ENCODE data around the gene GALNT11. TPM values are rescaled to one million over a fixed set of nuclear protein-coding genes. Genes with fewer than 3 reads are reported as not detected.
A peak's percentile ranks its signal among the peaks of the same experiment; 100 is the strongest.

The GALNT11 gene
- total RNA-seq, 2 donors from 2014 or later = 16.9 to 18.0 TPM

- Mint-ChIP-seq H3K36me3 (ENCODE audit: insufficient read depth in 2 of 2) (peaks cover 23 to 46% of the 10 kb centered on the region in 2 donors), H3K27me3 (ENCODE audit: low read depth) (no peaks in the 10 kb centered on the region), H3K9me3 (peaks cover 5 to 6% of the 10 kb centered on the region in 2 donors), H3K27ac (no peak overlapping the region), H3K4me3 (no peak overlapping the region), H3K4me1 (ENCODE audit: low read depth) (no peaks in the 10 kb centered on the region)
- ATAC-seq (replicated peaks in 1 of 2) (no peak), DNase-seq (no peak)
These were observed 94.7 kb downstream of the GALNT11 start for GRCh38 chr7:152120210-152120609.

GRCh38 chr7:152120776-152121175 lies 95.3 kb downstream of the GALNT11 start:
- no peak overlapping the region for H3K27ac Mint-ChIP-seq
- peaks cover 5 to 6% of the 10 kb centered on the region in 2 donors for H3K9me3 Mint-ChIP-seq
- ATAC-seq (replicated peaks in 1 of 2) = no peak
- no peak overlapping the region for H3K4me3 Mint-ChIP-seq
- H3K4me1 Mint-ChIP-seq (ENCODE audit: low read depth) = no peaks in the 10 kb centered on the region
- DNase-seq = no peak
- peaks cover 23 to 47% of the 10 kb centered on the region in 2 donors for H3K36me3 Mint-ChIP-seq (ENCODE audit: insufficient read depth in 2 of 2)
- H3K27me3 Mint-ChIP-seq (ENCODE audit: low read depth) = no peaks in the 10 kb centered on the region

- DNase-seq (no peak), ATAC-seq (replicated peaks in 1 of 2) (no peak)
- peaks cover 23 to 49% of the 10 kb centered on the region in 2 donors for H3K36me3 Mint-ChIP-seq (ENCODE audit: insufficient read depth in 2 of 2)
- no peak overlapping the region for H3K27ac Mint-ChIP-seq
- H3K4me1 Mint-ChIP-seq (ENCODE audit: low read depth) = no peaks in the 10 kb centered on the region
- no peak overlapping the region for H3K4me3 Mint-ChIP-seq
- no peaks in the 10 kb centered on the region for H3K27me3 Mint-ChIP-seq (ENCODE audit: low read depth)
- peaks cover 5 to 6% of the 10 kb centered on the region in 2 donors for H3K9me3 Mint-ChIP-seq
These were observed 96.0 kb downstream of the GALNT11 start for GRCh38 chr7:152121432-152121831.

- ATAC-seq (replicated peaks in 1 of 2) (no peak), DNase-seq (no peak)
- H3K27ac Mint-ChIP-seq = peak overlapping the region; percentile 51
- H3K9me3 Mint-ChIP-seq = peaks cover 5 to 6% of the 10 kb centered on the region in 2 donors
- no peaks in the 10 kb centered on the region for H3K27me3 Mint-ChIP-seq (ENCODE audit: low read depth)
- H3K4me1 Mint-ChIP-seq (ENCODE audit: low read depth) = no peaks in the 10 kb centered on the region
- peaks cover 29 to 54% of the 10 kb centered on the region in 2 donors for H3K36me3 Mint-ChIP-seq (ENCODE audit: insufficient read depth in 2 of 2)
- H3K4me3 Mint-ChIP-seq = no peak overlapping the region
These were observed 97.1 kb downstream of the GALNT11 start for GRCh38 chr7:152122540-152122939.

- Mint-ChIP-seq H3K27ac (peak overlapping the region; percentile 69), H3K36me3 (ENCODE audit: insufficient read depth in 2 of 2) (peaks cover 25 to 51% of the 10 kb centered on the region in 2 donors), H3K9me3 (peaks cover 5 to 6% of the 10 kb centered on the region in 2 donors), H3K4me3 (no peak overlapping the region), H3K4me1 (ENCODE audit: low read depth) (no peaks in the 10 kb centered on the region), H3K27me3 (ENCODE audit: low read depth) (no peaks in the 10 kb centered on the region)
- ATAC-seq (replicated peaks in 1 of 2) (no peak), DNase-seq (no peak)
These were observed 101.3 kb downstream of the GALNT11 start for GRCh38 chr7:152126741-152127140.

- peak overlapping the region; percentile 69 for H3K27ac Mint-ChIP-seq
These were observed 101.8 kb downstream of the GALNT11 start for GRCh38 chr7:152127229-152127628.

GRCh38 chr7:152128252-152128651 lies 102.8 kb downstream of the GALNT11 start:
- Mint-ChIP-seq H3K4me1 (ENCODE audit: low read depth) (no peaks in the 10 kb centered on the region), H3K9me3 (peaks cover 5 to 6% of the 10 kb centered on the region in 2 donors), H3K4me3 (no peak overlapping the region), H3K36me3 (ENCODE audit: insufficient read depth in 2 of 2) (peaks cover 19 to 39% of the 10 kb centered on the region in 2 donors), H3K27me3 (ENCODE audit: low read depth) (no peaks in the 10 kb centered on the region), H3K27ac (no peak overlapping the region)
- ATAC-seq (replicated peaks in 1 of 2) (no peak), DNase-seq (no peak)

More at GRCh38 chr7:152127229-152127628, 101.8 kb downstream of the GALNT11 start:
- DNase-seq (no peak), ATAC-seq (replicated peaks in 1 of 2) (peak in 1 of 2 donors; percentile 20)
- H3K9me3 Mint-ChIP-seq = peaks cover 5 to 6% of the 10 kb centered on the region in 2 donors
- no peaks in the 10 kb centered on the region for H3K4me1 Mint-ChIP-seq (ENCODE audit: low read depth)
- H3K36me3 Mint-ChIP-seq (ENCODE audit: insufficient read depth in 2 of 2) = peaks cover 25 to 48% of the 10 kb centered on the region in 2 donors
- H3K4me3 Mint-ChIP-seq = no peak overlapping the region
- H3K27me3 Mint-ChIP-seq (ENCODE audit: low read depth) = no peaks in the 10 kb centered on the region

GRCh38 chr7:152128741-152129461 lies 103.4 kb downstream of the GALNT11 start:
- Mint-ChIP-seq H3K4me3 (no peak overlapping the region), H3K27me3 (ENCODE audit: low read depth) (no peaks in the 10 kb centered on the region), H3K36me3 (ENCODE audit: insufficient read depth in 2 of 2) (peaks cover 15 to 35% of the 10 kb centered on the region in 2 donors), H3K9me3 (peaks cover 4 to 5% of the 10 kb centered on the region in 2 donors), H3K27ac (peak overlapping the region; percentile 9), H3K4me1 (ENCODE audit: low read depth) (no peaks in the 10 kb centered on the region)
- no peak for DNase-seq
- ATAC-seq (replicated peaks in 1 of 2) = no peak

GRCh38 chr7:152129682-152130081 lies 104.2 kb downstream of the GALNT11 start:
- DNase-seq = no peak
- Mint-ChIP-seq H3K27me3 (ENCODE audit: low read depth) (no peaks in the 10 kb centered on the region), H3K4me3 (no peak overlapping the region), H3K9me3 (peaks cover 2 to 4% of the 10 kb centered on the region in 2 donors), H3K4me1 (ENCODE audit: low read depth) (no peaks in the 10 kb centered on the region), H3K36me3 (ENCODE audit: insufficient read depth in 2 of 2) (peaks cover 11 to 29% of the 10 kb centered on the region in 2 donors), H3K27ac (peak overlapping the region; percentile 24)
- ATAC-seq (replicated peaks in 1 of 2) = no peak

- ATAC-seq (replicated peaks in 1 of 2) = no peak
- peaks cover 8 to 23% of the 10 kb centered on the region in 2 donors for H3K36me3 Mint-ChIP-seq (ENCODE audit: insufficient read depth in 2 of 2)
- no peaks in the 10 kb centered on the region for H3K4me1 Mint-ChIP-seq (ENCODE audit: low read depth)
- H3K27me3 Mint-ChIP-seq (ENCODE audit: low read depth) = no peaks in the 10 kb centered on the region
- peak overlapping the region; percentile 74 for H3K27ac Mint-ChIP-seq
- DNase-seq = no peak
- no peak overlapping the region for H3K4me3 Mint-ChIP-seq
- H3K9me3 Mint-ChIP-seq = no peaks in the 10 kb centered on the region
These were observed 105.5 kb downstream of the GALNT11 start for GRCh38 chr7:152130658-152131590.

GRCh38 chr7:152131981-152132494 lies 106.6 kb downstream of the GALNT11 start:
- H3K9me3 Mint-ChIP-seq = no peaks in the 10 kb centered on the region
- no peaks in the 10 kb centered on the region for H3K27me3 Mint-ChIP-seq (ENCODE audit: low read depth)
- no peak overlapping the region for H3K4me3 Mint-ChIP-seq
- H3K27ac Mint-ChIP-seq = no peak overlapping the region
- H3K4me1 Mint-ChIP-seq (ENCODE audit: low read depth) = no peaks in the 10 kb centered on the region
- ATAC-seq (replicated peaks in 1 of 2) (no peak), DNase-seq (no peak)
- H3K36me3 Mint-ChIP-seq (ENCODE audit: insufficient read depth in 2 of 2) = peaks cover 5 to 18% of the 10 kb centered on the region in 2 donors

GRCh38 chr7:152132812-152133211 lies 107.3 kb downstream of the GALNT11 start:
- H3K36me3 Mint-ChIP-seq (ENCODE audit: insufficient read depth in 2 of 2) = peaks cover 2 to 12% of the 10 kb centered on the region in 2 donors
- H3K27me3 Mint-ChIP-seq (ENCODE audit: low read depth) = no peaks in the 10 kb centered on the region
- ATAC-seq (replicated peaks in 1 of 2) (no peak), DNase-seq (no peak)
- no peak overlapping the region for H3K27ac Mint-ChIP-seq
- H3K9me3 Mint-ChIP-seq = no peaks in the 10 kb centered on the region
- H3K4me3 Mint-ChIP-seq = no peak overlapping the region
- H3K4me1 Mint-ChIP-seq (ENCODE audit: low read depth) = no peaks in the 10 kb centered on the region

GRCh38 chr7:152133804-152134203 lies 108.3 kb downstream of the GALNT11 start:
- peak in 1 of 2 donors; percentile 7 for ATAC-seq (replicated peaks in 1 of 2)
- Mint-ChIP-seq H3K4me1 (ENCODE audit: low read depth) (no peaks in the 10 kb centered on the region), H3K27ac (peak overlapping the region; percentile 29), H3K4me3 (no peak overlapping the region), H3K36me3 (ENCODE audit: insufficient read depth in 2 of 2) (peaks cover 1 to 15% of the 10 kb centered on the region in 2 donors), H3K9me3 (no peaks in the 10 kb centered on the region), H3K27me3 (ENCODE audit: low read depth) (no peaks in the 10 kb centered on the region)
- no peak for DNase-seq

Data from activated T-cell treated with anti-CD3 and anti-CD28 coated beads, Interleukin-2, amount 50 U/mL, for 72 hours (primary cell).